GM12891 (cell line): ENCODE data around the gene EPHB3.

Experiments used
- PAX5 ChIP-seq: IDR thresholded peaks from 2 replicates; pipeline ENCODE4 v1.6.1; 2011; ENCODE audit warnings: low read length, moderate library complexity, mild to moderate bottlenecking; ENCODE audit not compliant: insufficient read depth, severe bottlenecking
- POLR2A ChIP-seq: IDR thresholded peaks from 2 replicates; pipeline ENCODE4 v1.6.1; 2011; ENCODE audit warnings: low read depth, low read length, control low read depth
- POLR2AphosphoS5 ChIP-seq: IDR thresholded peaks from 2 replicates; pipeline ENCODE4 v1.6.1; 2011; ENCODE audit warnings: low read depth, low read length, control low read depth
- POU2F2 ChIP-seq: IDR thresholded peaks from 2 replicates; pipeline ENCODE4 v1.6.1; 2011; ENCODE audit warnings: low read depth, mild to moderate bottlenecking, control low read depth, low read length, moderate library complexity
- TAF1 ChIP-seq: IDR thresholded peaks from 2 replicates; pipeline ENCODE4 v1.6.1; 2011; ENCODE audit warnings: low read depth, low read length, control low read depth

GRCh38 chr3:184531626-184532280, 29.8 kb upstream of the EPHB3 start:
- TF ChIP-seq TAF1 (no peak), POLR2A (no peak), POLR2AphosphoS5 (no peak), PAX5 (no peak), POU2F2 (no peak)
